ENCODE data around the gene VAPA.

DNA sequence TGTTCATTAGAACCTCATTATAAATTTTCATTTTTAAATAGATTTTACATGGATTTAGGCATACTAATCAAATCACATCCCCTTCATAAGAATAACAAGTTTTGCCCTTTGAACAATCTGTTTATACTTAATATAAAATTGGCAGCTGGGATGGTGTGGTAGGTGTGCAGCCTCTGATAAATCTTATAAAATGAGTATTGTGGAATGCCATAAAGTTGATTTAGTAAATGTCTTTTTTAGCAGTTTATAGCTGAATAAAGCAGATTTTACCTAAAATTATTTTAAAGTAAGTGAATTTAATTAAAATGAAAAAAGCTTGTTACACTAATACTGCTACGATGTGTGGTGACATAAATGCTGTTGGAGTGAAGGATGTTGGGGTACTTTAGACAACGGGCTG is 35.5 kb downstream of the VAPA start:
- no peak for TF ChIP-seq POLR2A (IDR thresholded peaks at IDR 0.05; ENCODE audit: low read depth, low read length)
- no peak for TF ChIP-seq POLR2AphosphoS5 (IDR thresholded peaks at IDR 0.05; ENCODE audit: low read depth, low read length)
- TF ChIP-seq POU2F2 (IDR thresholded peaks at IDR 0.05; ENCODE audit: low read depth, low read length), result no peak

All from GM12891 (cell line).